DMS79 treated with DMSO at 0.1 percent for 48 hours (cell line): ENCODE measurements around the gene RPLP1.

Experiments
- DNase-seq: peaks from one replicate; lab custom pipeline; 2025; lab: John Stamatoyannopoulos, UW

The RPLP1 gene

DNA sequence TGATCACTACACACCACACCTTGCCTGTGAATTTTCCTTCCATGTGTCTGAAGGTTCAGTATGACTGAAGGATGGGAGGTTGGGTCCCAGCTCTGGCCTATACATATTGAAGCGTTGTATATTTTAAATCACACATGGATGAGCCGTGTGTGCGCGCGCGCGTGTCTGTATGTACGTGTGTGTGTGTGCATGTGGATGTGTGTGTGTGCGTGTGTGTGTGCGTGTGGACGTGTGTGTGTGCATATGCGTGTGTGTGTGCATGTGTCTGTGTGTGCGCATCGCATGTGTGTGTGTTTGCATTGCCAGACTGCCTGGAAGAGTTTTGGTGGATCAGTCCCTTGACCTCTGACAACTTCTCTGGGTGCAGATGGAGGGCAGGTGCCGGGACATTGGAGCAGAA lies 45.7 kb downstream of the RPLP1 start:
- DNase-seq: no peak

GRCh38 chr15:69498987-69499386 lies 46.4 kb downstream of the RPLP1 start:
- DNase-seq: no peak

DNA sequence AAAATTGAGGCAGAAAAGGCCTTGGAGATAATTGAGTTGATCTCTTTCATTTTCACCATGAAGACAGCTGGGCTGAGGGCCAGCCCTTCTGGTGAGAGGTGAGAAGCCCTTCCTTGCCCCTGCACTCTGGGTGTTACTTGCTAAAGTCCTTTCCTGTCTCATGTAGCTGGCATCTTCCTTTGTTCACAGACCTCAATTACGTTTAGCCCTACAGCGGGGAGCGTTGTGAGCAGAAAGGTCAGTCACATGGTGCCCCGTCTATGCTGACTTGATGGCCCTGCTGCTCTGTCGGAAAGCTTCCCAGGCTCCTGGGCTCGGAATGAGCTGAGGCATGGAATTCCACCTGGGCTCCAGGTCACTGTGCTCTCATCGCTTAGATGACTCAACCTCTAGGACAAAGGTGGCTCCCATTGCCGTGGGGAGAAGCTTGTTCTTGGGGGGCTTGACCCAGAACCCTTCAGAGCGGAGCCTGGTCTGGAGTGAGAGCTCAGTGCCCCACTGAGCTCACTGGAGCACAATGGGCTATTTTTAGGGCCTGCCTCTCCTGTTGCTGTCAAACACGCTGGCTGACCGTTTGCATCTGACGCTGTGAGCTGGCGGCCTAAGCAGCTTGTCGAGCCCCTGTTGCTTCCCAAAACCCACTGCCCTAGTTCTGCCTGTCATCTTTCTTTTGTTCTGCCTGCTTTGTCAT lies 47.0 kb downstream of the RPLP1 start:
- DNase-seq: no peak

DNA sequence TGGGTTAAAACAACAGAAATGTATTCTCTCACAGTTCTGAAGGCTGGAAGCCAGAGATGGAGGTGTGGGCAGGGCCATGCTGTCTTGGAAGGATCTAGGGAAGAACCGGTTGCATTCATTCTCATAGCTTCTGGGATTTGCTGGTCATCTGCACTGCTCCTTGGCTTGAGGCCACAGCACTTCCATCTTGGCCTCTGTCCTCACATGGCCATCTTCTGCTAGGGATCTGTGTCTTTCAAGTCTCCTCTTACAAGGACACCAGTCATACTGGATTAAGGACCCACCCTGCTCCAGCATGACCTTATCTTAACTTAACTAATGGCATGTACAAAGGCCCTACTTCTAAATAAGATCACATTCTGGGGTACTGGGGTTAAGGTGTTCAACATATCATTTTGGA lies 47.7 kb downstream of the RPLP1 start:
- no peak for DNase-seq

DNA sequence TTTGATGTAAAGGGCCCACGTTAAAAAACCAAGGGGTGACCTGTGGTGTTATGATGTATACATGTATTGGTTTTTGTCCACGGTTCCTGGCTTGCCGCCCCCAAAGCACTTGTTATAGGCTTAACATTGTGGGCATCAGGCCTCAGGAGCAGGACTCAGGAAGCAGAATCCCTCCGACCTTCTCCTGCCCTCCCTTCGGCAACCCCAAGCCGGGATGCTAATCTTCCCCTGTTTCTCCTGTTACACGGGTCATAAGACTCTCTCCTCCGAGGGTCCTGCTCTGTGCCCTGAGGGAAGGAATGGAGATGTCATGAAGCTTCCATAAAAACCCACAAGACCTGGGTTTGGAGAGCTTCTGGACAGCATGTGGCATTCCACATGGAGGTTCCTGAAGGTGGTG lies 48.8 kb downstream of the RPLP1 start:
- DNase-seq: no peak

GRCh38 chr15:69502470-69503045 lies 49.9 kb downstream of the RPLP1 start:
- no peak for DNase-seq

- DNase-seq: no peak
These were observed 51.9 kb downstream of the RPLP1 start for GRCh38 chr15:69504352-69505040.
